CD14-positive monocyte (primary cell): ENCODE results near the gene TAOK1. TPM values are rescaled to one million over a fixed set of nuclear protein-coding genes. Genes with fewer than 3 reads are reported as not detected.

Experiments used
- DNase-seq, 3 donors: peaks; one replicate each; pipeline ENCODE4 v3.0.0-alpha.2; 2011 to 2022
- H2AFZ ChIP-seq: 2 replicates; pipeline ENCODE4 v1.6.0; 2012; ENCODE audit warnings: mild to moderate bottlenecking, low read depth, low read length, inconsistent platforms; ENCODE audit not compliant: insufficient read depth, poor library complexity, severe bottlenecking
- H3K27ac ChIP-seq, 2 donors: 1 replicate in 1 of 2; 2 replicates in 1 of 2; pipeline ENCODE4 v1.5.1; 2012 to 2013; ENCODE audit warnings: low read length in 2 of 2, control low read depth in 1 of 2, inconsistent platforms in 1 of 2, low read depth in 1 of 2, mild to moderate bottlenecking in 1 of 2
- H3K27me3 ChIP-seq, 2 donors: one replicate each; pipeline versions ENCODE4 v1.6.0 to v1.6.1; 2011 to 2013; ENCODE audit warnings: low read length in 2 of 2; ENCODE audit not compliant: control insufficient read depth in 2 of 2, insufficient read depth in 2 of 2
- H3K36me3 ChIP-seq, 2 donors: replicated peaks in 1 of 2; 1 replicate in 1 of 2; 2 replicates in 1 of 2; pipeline versions ENCODE4 v1.5.1 to v1.6.1; 2012 to 2013; ENCODE audit warnings: low read length in 2 of 2, control low read depth in 1 of 2, inconsistent platforms in 1 of 2, mild to moderate bottlenecking in 1 of 2; ENCODE audit not compliant: insufficient read depth in 2 of 2, control insufficient read depth in 1 of 2
- H3K4me1 ChIP-seq, 2 donors: 1 replicate in 1 of 2; 2 replicates in 1 of 2; pipeline versions ENCODE4 v1.5.1 to v1.6.1; 2012 to 2013; ENCODE audit warnings: low read length in 2 of 2, control low read depth in 1 of 2, inconsistent platforms in 1 of 2, mild to moderate bottlenecking in 1 of 2, moderate library complexity in 1 of 2; ENCODE audit not compliant: insufficient read depth in 2 of 2, control insufficient read depth in 1 of 2
- H3K4me2 ChIP-seq: replicated peaks from 2 replicates; pipeline ENCODE3; 2012; ENCODE audit warnings: low read length, moderate library complexity, mild to moderate bottlenecking; ENCODE audit not compliant: poor library complexity, severe bottlenecking; ENCODE audit errors: extremely low read depth
- H3K4me3 ChIP-seq, 3 experiments: fragments of 200-600 bp in 1 of 3; sonication (generic) in 1 of 3; replicated peaks in 1 of 3; 1 replicate in 2 of 3; 2 replicates in 1 of 3; pipeline ENCODE4 v1.5.1; 2011 to 2013; ENCODE audit warnings: low read length in 3 of 3, mild to moderate bottlenecking in 3 of 3, control low read depth in 2 of 3, low read depth in 2 of 3, inconsistent platforms in 1 of 3, moderate library complexity in 1 of 3
- H3K79me2 ChIP-seq: 2 replicates; pipeline ENCODE4 v1.6.0; 2012; ENCODE audit warnings: mild to moderate bottlenecking, control low read depth, inconsistent platforms, low read length, moderate library complexity; ENCODE audit not compliant: insufficient read depth
- H3K9ac ChIP-seq: 2 replicates; pipeline ENCODE4 v1.6.0; 2017; ENCODE audit warnings: low read length, mild to moderate bottlenecking; ENCODE audit not compliant: insufficient read depth, poor library complexity, severe bottlenecking
- H3K9me3 ChIP-seq, 2 donors: replicated peaks in 1 of 2; 1 replicate in 1 of 2; 2 replicates in 1 of 2; pipeline versions ENCODE4 v1.5.1 to v1.6.1; 2012 to 2013; ENCODE audit warnings: low read length in 2 of 2, control low read depth in 1 of 2; ENCODE audit not compliant: control insufficient read depth in 1 of 2, insufficient read depth in 1 of 2
- H4K20me1 ChIP-seq: 2 replicates; pipeline ENCODE4 v1.6.0; 2012; ENCODE audit warnings: mild to moderate bottlenecking, low read length, control low read depth, moderate library complexity; ENCODE audit not compliant: insufficient read depth
- H3K27ac Mint-ChIP-seq, 7 donors: one replicate each; pipeline ENCODE4 v1.8.0; 2020; ENCODE audit warnings: mild to moderate bottlenecking in 7 of 7, mixed read lengths in 7 of 7, moderate library complexity in 6 of 7, inconsistent platforms in 2 of 7
- H3K27me3 Mint-ChIP-seq, 3 donors: one replicate each; pipeline ENCODE4 v1.8.0; 2021 to 2022; ENCODE audit warnings: low read depth in 3 of 3, mild to moderate bottlenecking in 3 of 3, mixed read lengths in 3 of 3, moderate library complexity in 3 of 3, inconsistent platforms in 1 of 3
- H3K36me3 Mint-ChIP-seq, 2 donors: one replicate each; pipeline ENCODE4 v1.8.0; 2020; ENCODE audit warnings: mixed read lengths in 2 of 2, inconsistent platforms in 1 of 2, mild to moderate bottlenecking in 1 of 2
- H3K4me1 Mint-ChIP-seq: one replicate; pipeline ENCODE4 v1.8.0; 2020; ENCODE audit warnings: mild to moderate bottlenecking, mixed read lengths
- H3K4me3 Mint-ChIP-seq, 2 donors: one replicate each; pipeline ENCODE4 v1.8.0; 2020; ENCODE audit warnings: mild to moderate bottlenecking in 2 of 2, mixed read lengths in 2 of 2, moderate library complexity in 1 of 2
- H3K9me3 Mint-ChIP-seq, 7 donors: one replicate each; pipeline ENCODE4 v1.8.0; 2020 to 2022; ENCODE audit warnings: mixed read lengths in 7 of 7, mild to moderate bottlenecking in 6 of 7, moderate library complexity in 6 of 7, inconsistent platforms in 2 of 7
- WGBS: methylation state at CpG from one replicate; pipeline ENCODE4 v1.1.5; 2013; ENCODE audit warnings: missing lambda C conversion rate; ENCODE audit not compliant: insufficient coverage; 5-methylcytosine and 5-hydroxymethylcytosine counted together
- intact Hi-C, 2 donors: fragments of 100-400 bp; cut with micrococcal nuclease; formaldehyde crosslinking; loops; one replicate each; pipeline versions ENCODE4 v1.15.0 to v1.15.1; 2023
- polyA plus RNA-seq, 3 donors: library from polyadenylated mRNA; depleted of rRNA in 1 of 3; unstranded in 2 of 3; stranded (reverse) in 1 of 3; fragments of 300-500 nt in 2 of 3; fragments of >200 nt in 1 of 3; fragmentation: Illumina TruSeq in 2 of 3; gene quantifications; 1 replicate in 2 of 3; 2 replicates in 1 of 3; pipeline ENCODE4 v1.2.3, GENCODE V29; 2012 to 2021
- TF ChIP-seq, protein P1 (sequence below): fragments of 200-600 bp; IDR thresholded peaks from one replicate; pipeline ENCODE4 v1.8.0; 2022; ENCODE audit warnings: antibody characterized with exemption, mild to moderate bottlenecking

The TAOK1 gene
- polyA plus RNA-seq, 3 donors = 2.4 to 13.9 (median 4.8) TPM

DNA sequence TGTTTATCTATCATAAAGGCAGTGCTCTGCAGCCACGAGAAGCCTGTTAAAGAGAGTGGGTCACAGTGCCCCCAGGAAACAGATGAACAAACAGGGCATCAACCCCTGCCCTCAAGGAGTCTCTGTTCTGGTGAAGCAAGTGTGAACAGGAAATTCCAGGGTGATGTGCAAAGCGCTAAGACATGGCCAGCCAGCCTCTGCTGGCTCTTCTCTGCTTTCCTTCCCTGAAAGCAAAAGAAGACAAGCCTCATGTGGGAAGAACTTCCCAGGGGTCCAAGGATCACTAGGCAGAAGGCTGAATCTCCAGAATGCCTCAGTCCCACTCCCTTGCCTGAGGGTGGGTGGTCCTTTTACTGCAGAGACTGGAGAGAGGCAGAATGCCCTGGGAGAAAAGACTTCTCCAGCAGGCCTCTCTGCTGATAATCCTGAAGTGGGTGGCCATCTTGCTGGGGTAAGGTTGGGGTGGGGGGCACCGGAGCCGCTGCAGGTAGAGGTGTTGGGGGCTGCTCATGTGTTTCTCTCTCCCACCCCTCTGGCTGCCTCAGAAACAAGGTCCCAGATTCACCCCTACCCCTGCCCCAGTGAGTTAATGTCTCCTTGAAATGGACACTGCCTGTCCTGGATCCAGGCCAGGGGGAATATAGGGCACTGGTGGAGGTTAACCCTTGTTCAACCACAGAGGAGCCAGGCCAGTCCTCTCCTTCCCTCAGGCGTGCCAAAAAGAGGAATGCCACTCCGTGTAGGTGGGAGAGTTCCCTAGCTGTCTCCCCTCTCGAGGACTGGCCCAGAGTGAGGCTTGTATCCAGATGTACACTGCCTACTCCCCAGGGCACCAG lies 205.2 kb downstream of the TAOK1 start:
- H3K4me3 Mint-ChIP-seq = peak overlapping the region in 1 of 2 donors; percentile 60
- no peaks in the 10 kb centered on the region for H3K9me3 ChIP-seq
- peaks cover 31 to 48% (median 35%) of the 10 kb centered on the region in 3 donors for H3K27me3 Mint-ChIP-seq
- intact Hi-C loops = no loop called here
- DNase-seq = no peak
- H3K27ac ChIP-seq = no peak overlapping the region
- H3K4me1 ChIP-seq = peaks cover 33 to 36% of the 10 kb centered on the region in 2 donors
- no peaks in the 10 kb centered on the region for H3K79me2 ChIP-seq
- H3K9me3 Mint-ChIP-seq = peaks cover 0 to 3% (median 0%) of the 10 kb centered on the region in 7 donors
- no peak overlapping the region for H3K9ac ChIP-seq
- TF ChIP-seq, protein P1, sequence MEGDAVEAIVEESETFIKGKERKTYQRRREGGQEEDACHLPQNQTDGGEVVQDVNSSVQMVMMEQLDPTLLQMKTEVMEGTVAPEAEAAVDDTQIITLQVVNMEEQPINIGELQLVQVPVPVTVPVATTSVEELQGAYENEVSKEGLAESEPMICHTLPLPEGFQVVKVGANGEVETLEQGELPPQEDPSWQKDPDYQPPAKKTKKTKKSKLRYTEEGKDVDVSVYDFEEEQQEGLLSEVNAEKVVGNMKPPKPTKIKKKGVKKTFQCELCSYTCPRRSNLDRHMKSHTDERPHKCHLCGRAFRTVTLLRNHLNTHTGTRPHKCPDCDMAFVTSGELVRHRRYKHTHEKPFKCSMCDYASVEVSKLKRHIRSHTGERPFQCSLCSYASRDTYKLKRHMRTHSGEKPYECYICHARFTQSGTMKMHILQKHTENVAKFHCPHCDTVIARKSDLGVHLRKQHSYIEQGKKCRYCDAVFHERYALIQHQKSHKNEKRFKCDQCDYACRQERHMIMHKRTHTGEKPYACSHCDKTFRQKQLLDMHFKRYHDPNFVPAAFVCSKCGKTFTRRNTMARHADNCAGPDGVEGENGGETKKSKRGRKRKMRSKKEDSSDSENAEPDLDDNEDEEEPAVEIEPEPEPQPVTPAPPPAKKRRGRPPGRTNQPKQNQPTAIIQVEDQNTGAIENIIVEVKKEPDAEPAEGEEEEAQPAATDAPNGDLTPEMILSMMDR = no peak
- no peak overlapping the region for H2AFZ ChIP-seq
- peaks cover 33% of the 10 kb centered on the region for H3K4me1 Mint-ChIP-seq
- 90% methylated on average over 3 of the region's 7 CpGs for WGBS
- peaks cover 5% of the 10 kb centered on the region for H4K20me1 ChIP-seq
- H3K4me3 ChIP-seq = no peak overlapping the region
- H3K27me3 ChIP-seq = peaks cover 2 to 29% of the 10 kb centered on the region in 2 donors
- H3K36me3 ChIP-seq = no peaks in the 10 kb centered on the region
- H3K36me3 Mint-ChIP-seq = no peaks in the 10 kb centered on the region
- H3K27ac Mint-ChIP-seq = no peak overlapping the region
- H3K4me2 ChIP-seq = no peak overlapping the region

DNA sequence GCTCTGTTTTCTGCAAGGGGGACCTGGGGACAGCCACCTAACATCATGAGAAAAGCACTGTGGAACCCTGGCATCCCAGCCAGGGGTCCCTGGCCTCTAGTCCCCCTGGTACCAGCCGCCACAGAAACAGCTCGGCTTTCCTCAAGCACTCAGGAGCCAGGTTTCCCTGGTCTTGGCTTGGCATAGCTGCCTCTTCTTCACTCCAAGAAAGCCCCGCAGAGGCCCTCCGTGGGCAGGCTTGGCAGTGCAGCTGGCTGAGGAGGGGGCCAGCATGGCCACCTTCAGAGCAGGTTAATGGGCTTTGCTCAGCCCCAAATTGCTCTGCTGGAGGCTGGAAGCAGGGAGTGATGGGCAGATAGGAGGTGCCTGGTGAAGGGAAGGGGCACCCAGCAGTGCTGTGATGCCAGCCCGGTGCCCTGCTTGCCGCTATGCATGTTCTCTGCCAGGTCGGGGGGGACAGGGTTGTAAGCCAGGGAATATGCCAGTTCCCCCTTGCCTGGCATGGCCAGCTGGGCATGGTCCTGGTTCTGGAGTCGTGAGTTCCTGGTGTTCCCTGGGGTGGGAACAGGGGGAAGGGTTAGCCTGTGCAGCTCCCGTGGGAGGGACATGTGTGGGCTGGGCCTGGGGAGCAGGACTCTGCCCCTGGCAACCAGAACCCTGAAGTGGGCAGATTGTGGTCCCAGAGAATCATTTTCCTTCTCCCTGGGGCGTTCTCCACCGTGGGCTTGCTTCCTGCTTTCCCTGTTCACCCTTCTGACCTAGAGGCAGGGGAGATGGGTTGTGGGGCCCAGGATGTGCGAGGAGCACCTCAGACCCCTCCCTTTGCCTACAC lies 206.0 kb downstream of the TAOK1 start:
- H3K4me1 Mint-ChIP-seq = peaks cover 25% of the 10 kb centered on the region
- H3K79me2 ChIP-seq = no peaks in the 10 kb centered on the region
- peaks cover 0 to 3% (median 0%) of the 10 kb centered on the region in 7 donors for H3K9me3 Mint-ChIP-seq
- H3K4me3 ChIP-seq = no peak overlapping the region
- no peak for DNase-seq
- peaks cover 33 to 40% (median 37%) of the 10 kb centered on the region in 3 donors for H3K27me3 Mint-ChIP-seq
- TF ChIP-seq, protein P1 = no peak
- no peak overlapping the region for H3K27ac ChIP-seq
- H3K27me3 ChIP-seq = peaks cover 2 to 28% of the 10 kb centered on the region in 2 donors
- no peaks in the 10 kb centered on the region for H3K36me3 Mint-ChIP-seq
- no peak overlapping the region for H3K9ac ChIP-seq
- no peak overlapping the region for H2AFZ ChIP-seq
- no peak overlapping the region for H3K27ac Mint-ChIP-seq
- H3K4me1 ChIP-seq = peaks cover 25 to 28% of the 10 kb centered on the region in 2 donors
- no peak overlapping the region for H3K4me3 Mint-ChIP-seq
- intact Hi-C loops = no loop called here
- no peaks in the 10 kb centered on the region for H3K9me3 ChIP-seq
- H3K36me3 ChIP-seq = no peaks in the 10 kb centered on the region
- 98% methylated on average over 8 of the region's 12 CpGs for WGBS
- no peak overlapping the region for H3K4me2 ChIP-seq
- peaks cover 5% of the 10 kb centered on the region for H4K20me1 ChIP-seq
